ENCODE data around the gene ZRSR2.

DNA sequence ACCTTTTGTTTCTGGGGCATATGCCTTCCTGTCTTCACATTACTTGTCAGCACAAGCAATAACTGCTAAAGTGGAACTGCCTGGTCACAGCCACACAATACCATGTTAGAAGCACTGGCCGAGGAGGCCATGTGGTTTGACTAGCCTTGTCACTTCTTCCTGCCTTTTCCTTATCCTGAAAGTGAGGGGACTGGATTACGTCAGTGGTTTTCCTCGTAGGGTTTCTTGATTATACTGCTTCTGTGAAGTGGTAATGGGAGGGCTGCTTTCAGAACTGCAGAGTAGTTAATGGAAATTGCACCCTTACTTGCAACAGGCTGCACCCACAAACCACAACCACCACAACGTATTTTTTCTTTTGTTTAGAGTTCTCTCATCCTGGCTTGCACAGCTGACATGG lies 26.6 kb downstream of the ZRSR2 start:
- no peak for TF ChIP-seq POLR2A (IDR thresholded peaks at IDR 0.05)
- no peak for TF ChIP-seq POLR2AphosphoS5 (IDR thresholded peaks at IDR 0.05)
- TF ChIP-seq, protein P1, sequence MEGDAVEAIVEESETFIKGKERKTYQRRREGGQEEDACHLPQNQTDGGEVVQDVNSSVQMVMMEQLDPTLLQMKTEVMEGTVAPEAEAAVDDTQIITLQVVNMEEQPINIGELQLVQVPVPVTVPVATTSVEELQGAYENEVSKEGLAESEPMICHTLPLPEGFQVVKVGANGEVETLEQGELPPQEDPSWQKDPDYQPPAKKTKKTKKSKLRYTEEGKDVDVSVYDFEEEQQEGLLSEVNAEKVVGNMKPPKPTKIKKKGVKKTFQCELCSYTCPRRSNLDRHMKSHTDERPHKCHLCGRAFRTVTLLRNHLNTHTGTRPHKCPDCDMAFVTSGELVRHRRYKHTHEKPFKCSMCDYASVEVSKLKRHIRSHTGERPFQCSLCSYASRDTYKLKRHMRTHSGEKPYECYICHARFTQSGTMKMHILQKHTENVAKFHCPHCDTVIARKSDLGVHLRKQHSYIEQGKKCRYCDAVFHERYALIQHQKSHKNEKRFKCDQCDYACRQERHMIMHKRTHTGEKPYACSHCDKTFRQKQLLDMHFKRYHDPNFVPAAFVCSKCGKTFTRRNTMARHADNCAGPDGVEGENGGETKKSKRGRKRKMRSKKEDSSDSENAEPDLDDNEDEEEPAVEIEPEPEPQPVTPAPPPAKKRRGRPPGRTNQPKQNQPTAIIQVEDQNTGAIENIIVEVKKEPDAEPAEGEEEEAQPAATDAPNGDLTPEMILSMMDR (IDR thresholded peaks at IDR 0.05) = no peak
